Stomach smooth muscle (tissue), 2 donors: ENCODE results near the gene TMEM59L.
A peak's percentile ranks its signal among the peaks of the same experiment; 100 is the strongest.

Experiments used
- H3K27ac ChIP-seq: one replicate; pipeline ENCODE4 v1.7.0; 2013; ENCODE audit warnings: mild to moderate bottlenecking, low read length, inconsistent platforms
- H3K27me3 ChIP-seq, 2 donors: one replicate each; pipeline ENCODE4 v1.7.0; 2013; ENCODE audit warnings: low read length in 2 of 2; ENCODE audit not compliant: insufficient read depth in 2 of 2, control insufficient read depth in 1 of 2
- H3K36me3 ChIP-seq, 2 donors: one replicate each; pipeline ENCODE4 v1.7.0; 2013; ENCODE audit warnings: low read length in 2 of 2; ENCODE audit not compliant: control insufficient read depth in 2 of 2, insufficient read depth in 2 of 2
- H3K4me1 ChIP-seq: one replicate; pipeline ENCODE4 v1.7.0; 2013; ENCODE audit warnings: low read length; ENCODE audit not compliant: control insufficient read depth, insufficient read depth
- H3K4me3 ChIP-seq, 2 donors: one replicate each; pipeline ENCODE4 v1.7.0; 2013; ENCODE audit warnings: low read length in 2 of 2
- H3K9ac ChIP-seq, 2 donors: one replicate each; pipeline ENCODE4 v1.7.0; 2013; ENCODE audit warnings: low read length in 2 of 2, mild to moderate bottlenecking in 1 of 2
- H3K9me3 ChIP-seq, 2 donors: one replicate each; pipeline ENCODE4 v1.7.0; 2013; ENCODE audit warnings: low read length in 2 of 2; ENCODE audit not compliant: control insufficient read depth in 2 of 2
- donor health status: healthy.
- donor health status: Pancreatic carcinoma.

TMEM59L gene

DNA sequence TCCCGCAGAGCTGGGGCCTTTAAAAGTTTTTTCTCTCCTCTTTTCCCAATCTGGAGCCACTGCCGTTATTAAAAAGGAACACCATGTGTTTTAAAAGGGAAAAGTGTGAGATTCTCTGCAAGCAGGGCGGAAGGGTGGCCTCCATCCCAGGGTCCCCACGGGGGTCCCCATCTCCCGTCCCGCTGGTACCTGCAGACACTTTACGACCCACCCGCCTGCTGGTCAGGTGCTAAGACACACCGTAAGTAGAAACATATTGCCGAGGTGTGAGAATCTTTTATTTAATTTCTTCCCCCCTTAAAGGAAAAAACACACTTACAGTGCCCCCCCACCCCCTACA lies 7.9 kb upstream of the TMEM59L start:
- H3K9me3 ChIP-seq = no peaks in the 10 kb centered on the region
- H3K36me3 ChIP-seq = no peaks in the 10 kb centered on the region
- no peak overlapping the region for H3K4me3 ChIP-seq
- H3K27ac ChIP-seq = no peak overlapping the region
- no peak overlapping the region for H3K9ac ChIP-seq
- H3K4me1 ChIP-seq = peaks cover 12% of the 10 kb centered on the region
- H3K27me3 ChIP-seq = peaks cover 39 to 54% of the 10 kb centered on the region in 2 donors

DNA sequence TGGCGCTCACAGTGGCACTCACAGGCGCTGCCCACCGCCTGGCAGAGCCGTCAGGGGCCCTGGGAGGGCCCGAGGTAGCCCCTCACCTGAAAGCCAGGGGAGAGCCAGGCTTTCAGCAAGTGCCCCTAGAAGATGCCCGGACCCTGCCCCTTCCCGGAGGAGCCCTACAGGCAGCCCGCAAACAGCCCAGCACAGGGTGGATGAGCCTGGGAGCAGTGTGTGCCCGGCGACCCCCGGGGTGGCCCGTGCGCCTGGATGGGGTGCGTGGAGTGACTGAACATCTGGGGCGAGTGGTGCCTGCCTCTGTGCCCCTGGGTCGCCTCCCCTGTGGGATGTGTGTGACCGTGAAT lies 7.5 kb upstream of the TMEM59L start:
- Histone ChIP-seq H3K4me3 (no peak overlapping the region), H3K4me1 (peaks cover 12% of the 10 kb centered on the region), H3K9me3 (no peaks in the 10 kb centered on the region), H3K9ac (no peak overlapping the region), H3K27ac (no peak overlapping the region), H3K36me3 (no peaks in the 10 kb centered on the region), H3K27me3 (peaks cover 41 to 56% of the 10 kb centered on the region in 2 donors)

DNA sequence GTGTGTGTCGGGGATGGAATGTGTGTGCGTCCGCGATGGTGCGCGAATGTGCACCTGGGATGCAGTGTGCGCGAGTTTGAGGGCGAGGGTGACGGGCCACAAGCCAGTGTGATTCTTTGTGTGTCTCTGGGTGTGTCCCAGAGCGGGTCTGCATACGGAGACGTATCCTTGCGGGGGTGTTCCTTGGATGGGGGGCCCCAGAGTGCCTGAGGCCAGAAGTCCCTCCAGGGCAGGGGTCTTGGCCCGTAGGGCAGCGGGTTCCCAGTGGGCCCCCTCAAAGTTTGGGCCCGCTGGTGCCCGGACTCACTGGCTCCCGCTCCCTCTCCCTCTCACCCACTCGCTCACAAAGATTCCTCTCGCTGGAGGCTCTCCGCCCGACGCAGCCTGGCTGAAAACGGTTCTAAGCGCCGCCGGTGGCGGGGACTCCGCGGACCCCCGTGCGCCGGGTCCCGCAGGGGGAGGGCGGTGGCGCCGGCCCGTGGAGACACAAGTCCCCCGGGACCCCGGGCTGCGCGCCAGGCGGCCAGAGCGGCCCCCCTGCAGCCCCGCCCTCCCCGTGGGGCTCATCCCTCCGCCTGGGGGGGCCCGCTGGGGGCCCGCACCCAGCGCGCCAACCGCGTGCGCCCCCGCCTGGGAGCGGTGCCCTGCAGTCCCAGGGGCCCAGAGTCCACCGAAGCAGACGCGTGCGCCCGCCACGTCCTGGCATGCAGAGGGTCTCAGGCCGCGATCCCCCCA lies 7.0 kb upstream of the TMEM59L start:
- no peak overlapping the region for H3K9ac ChIP-seq
- no peaks in the 10 kb centered on the region for H3K9me3 ChIP-seq
- no peak overlapping the region for H3K4me3 ChIP-seq
- peaks cover 44 to 61% of the 10 kb centered on the region in 2 donors for H3K27me3 ChIP-seq
- no peak overlapping the region for H3K27ac ChIP-seq
- no peaks in the 10 kb centered on the region for H3K36me3 ChIP-seq
- peaks cover 12% of the 10 kb centered on the region for H3K4me1 ChIP-seq

DNA sequence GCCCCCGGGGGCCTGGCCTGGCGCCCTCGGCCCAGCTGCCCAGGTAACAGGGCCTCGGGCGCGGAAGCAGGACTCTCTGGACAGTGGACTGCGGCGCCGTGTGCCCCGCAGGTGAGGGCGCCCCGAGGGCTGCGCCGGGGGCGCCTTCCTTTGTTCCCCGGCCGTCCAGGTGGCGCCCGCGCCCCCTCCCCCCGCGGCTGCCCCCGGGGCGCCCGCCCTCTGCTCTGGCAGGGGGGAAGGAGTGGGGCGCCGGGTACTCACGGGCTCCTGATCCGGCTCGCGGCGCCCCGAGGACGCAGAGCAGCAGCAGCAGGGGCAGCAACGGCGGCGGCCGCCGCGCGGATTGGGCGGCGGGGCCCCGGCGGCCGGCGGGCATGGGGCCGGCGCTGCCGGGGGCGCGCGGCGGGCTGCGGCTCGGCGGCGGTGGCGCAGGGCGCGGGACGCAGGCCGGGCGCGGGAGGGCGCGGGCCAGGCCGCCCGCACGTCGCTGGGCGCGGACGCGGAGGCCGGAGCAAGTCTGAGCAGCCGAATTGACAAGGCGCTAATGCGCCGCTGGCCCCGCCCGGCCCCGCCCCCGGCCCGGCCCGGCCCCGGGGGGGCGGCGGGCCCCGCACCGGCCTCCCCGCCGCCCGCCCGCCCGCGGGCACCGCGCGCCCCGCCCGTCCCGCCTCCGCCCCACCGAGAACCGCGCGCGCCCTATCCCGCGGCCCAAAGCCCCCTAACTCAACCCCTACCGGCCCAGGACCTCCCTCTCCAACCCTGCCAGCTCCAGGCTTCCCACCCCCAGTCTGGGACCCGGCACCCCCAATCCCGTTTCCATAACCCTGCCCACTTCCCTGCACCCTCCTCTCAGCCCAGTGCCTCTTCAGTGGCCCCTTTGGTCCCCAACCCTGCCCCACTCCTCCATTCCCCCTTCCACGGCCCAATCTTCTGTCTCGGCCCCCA lies 6.1 kb upstream of the TMEM59L start, which contains the start of gene CRLF1:
Gene CRLF1, minus strand, starts transcription at position 519 of the 945 bp plus-strand sequence. Its CDS starts 143 bp downstream, at position 376.
- no peaks in the 10 kb centered on the region for H3K9me3 ChIP-seq
- H3K4me1 ChIP-seq = peaks cover 15% of the 10 kb centered on the region
- peaks cover 50 to 69% of the 10 kb centered on the region in 2 donors for H3K27me3 ChIP-seq
- H3K27ac ChIP-seq = no peak within 1 kb of the TSS
- H3K36me3 ChIP-seq = no peaks in the 10 kb centered on the region
- H3K9ac ChIP-seq = no peak within 1 kb of the TSS
- peak within 1 kb of the TSS in 1 of 2 donors; percentile 57 for H3K4me3 ChIP-seq

DNA sequence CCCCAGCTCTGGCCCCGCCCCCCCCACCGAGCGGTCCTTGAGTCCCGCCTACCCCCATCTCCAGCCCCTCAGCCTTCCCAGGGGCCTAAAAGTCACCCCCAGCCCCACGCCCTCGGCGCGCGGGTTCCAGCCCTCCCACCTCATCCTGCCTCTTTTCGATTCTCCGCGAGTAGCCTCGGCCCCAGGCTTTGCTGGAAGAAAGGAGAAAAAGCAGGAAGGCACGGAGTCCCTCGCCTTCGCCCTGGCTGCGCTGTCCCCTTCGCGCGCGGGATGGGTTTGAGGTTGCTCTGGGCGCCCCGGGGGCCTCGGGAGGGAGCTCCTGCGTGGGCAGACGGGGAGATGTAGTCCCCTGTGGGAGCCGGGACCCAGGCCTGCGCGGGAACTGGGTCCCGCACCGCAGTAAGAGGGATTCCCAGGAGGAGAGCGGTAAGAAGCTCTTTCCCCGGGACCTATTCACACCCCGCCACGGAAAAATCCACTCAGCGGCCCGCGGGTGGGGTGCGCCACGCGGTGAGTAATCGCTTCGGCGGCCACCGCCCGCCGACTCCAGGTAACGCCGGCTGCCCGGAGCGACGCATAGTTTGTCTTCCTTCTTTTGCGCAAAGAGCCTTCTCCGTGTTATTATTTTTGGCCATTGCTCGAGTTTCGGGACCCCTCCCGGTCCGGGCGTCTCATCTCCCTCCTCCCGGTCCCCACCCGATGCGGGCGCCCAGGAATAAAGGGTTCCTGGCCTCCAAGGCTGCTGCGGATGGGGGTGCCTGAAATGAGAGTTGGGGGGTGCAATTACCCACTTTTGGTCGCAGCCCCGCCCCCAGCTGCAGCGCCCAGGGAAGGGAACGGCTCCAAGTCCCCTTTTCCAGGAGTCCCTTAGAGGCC lies 5.2 kb upstream of the TMEM59L start:
- Histone ChIP-seq H3K9ac (no peak overlapping the region), H3K4me1 (peaks cover 24% of the 10 kb centered on the region), H3K36me3 (no peaks in the 10 kb centered on the region), H3K4me3 (peak overlapping the region in 1 of 2 donors; percentile 57), H3K27ac (no peak overlapping the region), H3K9me3 (no peaks in the 10 kb centered on the region), H3K27me3 (peaks cover 54 to 78% of the 10 kb centered on the region in 2 donors)

DNA sequence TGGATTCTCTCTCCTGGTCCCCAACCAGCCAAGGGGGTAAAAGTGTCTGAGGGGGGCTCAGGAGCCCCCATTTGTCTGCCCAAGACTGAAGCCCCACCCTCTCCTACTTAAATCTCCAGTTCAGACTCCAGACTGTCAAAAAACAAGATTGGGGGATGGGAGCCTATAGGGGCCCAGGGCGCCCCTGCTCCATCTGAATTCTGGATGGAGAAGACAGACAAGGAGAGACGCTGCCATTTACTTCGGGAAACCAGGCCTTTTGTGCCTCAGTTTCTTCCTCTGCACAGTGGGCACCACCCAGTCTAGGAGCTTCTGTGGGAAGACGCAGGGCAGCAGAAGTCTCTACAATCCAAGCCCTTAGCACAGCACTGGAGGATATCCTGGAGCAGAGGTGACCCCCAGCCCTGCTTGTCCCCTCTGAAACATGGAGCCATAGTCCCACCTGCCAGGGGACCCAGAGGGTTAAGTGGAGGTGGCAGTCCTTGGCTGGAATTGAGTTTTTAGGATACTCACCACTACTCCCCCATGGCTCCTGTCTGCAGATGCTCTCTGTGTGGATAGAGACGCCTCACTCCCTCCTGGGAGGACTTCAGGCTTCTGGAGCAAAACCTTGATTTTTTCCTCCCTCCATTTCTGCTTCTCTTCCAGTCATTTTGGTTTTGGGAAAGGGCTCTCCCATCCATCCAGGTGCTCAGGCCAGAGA lies 4.4 kb upstream of the TMEM59L start:
- Histone ChIP-seq H3K4me1 (peaks cover 31% of the 10 kb centered on the region), H3K4me3 (no peak overlapping the region), H3K9ac (no peak overlapping the region), H3K9me3 (no peaks in the 10 kb centered on the region), H3K36me3 (no peaks in the 10 kb centered on the region), H3K27me3 (peaks cover 54 to 86% of the 10 kb centered on the region in 2 donors), H3K27ac (no peak overlapping the region)

DNA sequence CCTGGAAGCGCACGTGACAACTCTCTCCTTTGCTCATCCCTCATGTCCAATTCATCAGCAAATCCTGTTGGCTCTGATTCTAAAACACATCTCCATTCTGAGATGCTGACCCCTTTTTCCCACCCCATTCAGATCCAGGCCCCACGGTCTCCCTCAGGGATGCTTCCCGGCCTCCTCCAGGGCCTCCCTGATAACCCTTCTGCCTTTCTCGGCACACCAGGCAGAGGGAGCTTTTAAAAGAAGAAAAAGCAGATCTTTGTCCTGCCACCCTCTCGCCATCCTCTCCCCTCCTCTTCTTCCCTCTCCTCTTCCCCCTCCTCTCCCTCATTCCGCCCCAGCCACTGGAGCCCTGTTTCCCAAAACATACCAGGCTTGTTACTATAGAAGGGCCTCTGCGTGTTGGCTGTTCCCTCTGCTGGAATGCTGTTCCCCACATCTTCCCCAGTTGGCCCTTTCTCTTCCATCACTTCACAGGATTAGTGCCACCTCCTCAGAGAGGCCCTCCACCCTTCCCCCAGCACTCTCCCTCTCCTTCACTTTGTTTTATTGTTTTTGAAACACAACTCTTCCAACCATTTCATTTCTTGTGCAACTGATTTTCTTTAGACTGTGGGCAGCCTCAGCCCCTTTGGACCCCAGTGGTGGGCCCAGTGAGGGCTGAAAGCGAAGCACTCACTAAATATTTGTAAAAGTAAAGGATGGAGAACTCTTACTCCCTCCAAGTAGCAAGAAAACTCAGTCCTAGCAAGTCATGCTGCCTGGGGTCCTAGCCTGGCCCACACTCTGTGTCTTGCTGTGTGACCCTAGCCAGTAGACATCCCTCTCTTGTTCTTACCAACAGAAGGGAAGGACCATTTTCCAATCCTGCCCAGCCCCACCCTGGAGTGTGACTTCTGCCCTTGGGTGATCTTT lies 3.6 kb upstream of the TMEM59L start:
- no peaks in the 10 kb centered on the region for H3K36me3 ChIP-seq
- H3K9me3 ChIP-seq = no peaks in the 10 kb centered on the region
- no peak overlapping the region for H3K27ac ChIP-seq
- no peak overlapping the region for H3K4me3 ChIP-seq
- H3K9ac ChIP-seq = no peak overlapping the region
- H3K4me1 ChIP-seq = peaks cover 33% of the 10 kb centered on the region
- peaks cover 60 to 91% of the 10 kb centered on the region in 2 donors for H3K27me3 ChIP-seq

DNA sequence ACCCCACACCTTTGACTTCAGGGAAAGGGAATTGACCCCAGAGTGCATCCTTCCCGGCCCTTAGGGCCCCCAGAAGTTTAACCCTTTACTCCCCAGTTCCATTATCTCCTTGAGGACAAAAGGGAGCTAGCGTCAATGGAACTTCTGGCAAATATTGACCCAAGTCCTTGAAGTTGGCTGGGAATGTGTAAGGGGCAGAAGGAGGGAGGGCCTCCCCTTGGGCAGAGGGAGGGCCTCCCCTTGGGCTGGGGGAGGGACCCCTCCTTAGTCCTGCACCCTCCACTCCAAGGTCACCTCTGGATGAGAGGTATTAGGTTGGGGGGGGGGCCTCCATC lies 3.0 kb upstream of the TMEM59L start:
- H3K27me3 ChIP-seq = peaks cover 65 to 91% of the 10 kb centered on the region in 2 donors
- H3K4me1 ChIP-seq = peaks cover 33% of the 10 kb centered on the region
- no peak overlapping the region for H3K9ac ChIP-seq

DNA sequence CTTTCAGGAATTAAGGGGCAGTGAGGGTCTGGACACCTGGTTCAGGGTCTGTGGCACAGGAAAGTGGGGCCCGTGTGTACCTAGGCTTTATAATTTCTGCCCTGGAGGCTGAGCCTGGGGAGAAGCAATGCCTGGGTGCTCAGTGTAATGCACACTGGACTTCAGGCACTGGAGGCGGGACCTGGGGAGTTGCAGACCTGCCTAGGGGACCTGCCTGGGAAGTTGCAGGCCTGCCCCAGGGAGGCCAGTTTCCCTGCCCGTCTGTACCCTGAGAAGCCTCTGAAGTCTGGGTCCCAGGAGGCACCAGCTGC lies 2.5 kb upstream of the TMEM59L start:
- H3K27ac ChIP-seq = no peak overlapping the region
- no peaks in the 10 kb centered on the region for H3K9me3 ChIP-seq
- H3K27me3 ChIP-seq = peaks cover 60 to 86% of the 10 kb centered on the region in 2 donors
- H3K4me3 ChIP-seq = no peak overlapping the region
- peaks cover 33% of the 10 kb centered on the region for H3K4me1 ChIP-seq
- no peaks in the 10 kb centered on the region for H3K36me3 ChIP-seq
- H3K9ac ChIP-seq = no peak overlapping the region

More for the DNA sequence above, 3.0 kb upstream of the TMEM59L start:
- Histone ChIP-seq H3K27ac (no peak overlapping the region), H3K36me3 (no peaks in the 10 kb centered on the region), H3K4me3 (no peak overlapping the region), H3K9me3 (no peaks in the 10 kb centered on the region)
